ENCODE data around the gene MAST4.

The MAST4 gene

DNA sequence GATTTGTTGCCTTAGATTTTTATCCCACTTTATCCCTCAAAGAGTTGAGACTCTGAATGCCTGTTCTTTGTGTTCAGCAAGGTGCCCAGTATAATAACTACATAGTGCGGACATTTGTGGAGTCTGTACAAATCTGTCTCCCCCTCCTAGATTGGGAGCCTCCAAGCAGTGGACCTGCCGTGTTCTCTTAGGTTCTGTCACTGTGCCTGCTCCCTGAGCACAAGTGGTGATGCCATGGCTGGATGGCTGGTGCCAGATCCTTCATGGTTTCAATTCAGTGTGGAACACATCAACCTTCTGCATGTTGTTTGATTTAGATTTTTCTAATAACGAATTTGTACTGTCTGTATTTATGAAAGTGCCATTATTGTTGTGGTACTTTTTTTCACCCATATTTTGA lies 307.5 kb downstream of the MAST4 start:
- Histone ChIP-seq H3K4me1 (ENCODE audit: control insufficient read depth, insufficient read depth, low read length, poor library complexity, severe bottlenecking) (no peaks in the 10 kb centered on the region), H3K36me3 (ENCODE audit: control insufficient read depth, insufficient read depth, low read length) (no peaks in the 10 kb centered on the region), H3K27me3 (replicated peaks; ENCODE audit: control insufficient read depth, insufficient read depth, low read length, poor library complexity, severe bottlenecking) (no peaks in the 10 kb centered on the region), H3K4me3 (ENCODE audit: insufficient read depth, low read depth, low read length, poor library complexity, severe bottlenecking) (no peak overlapping the region), H3K9me3 (ENCODE audit: control insufficient read depth, low read length) (no peaks in the 10 kb centered on the region), H3K27ac (ENCODE audit: insufficient read depth, low read length, poor library complexity, severe bottlenecking) (no peak overlapping the region)
- no peak for DNase-seq

DNA sequence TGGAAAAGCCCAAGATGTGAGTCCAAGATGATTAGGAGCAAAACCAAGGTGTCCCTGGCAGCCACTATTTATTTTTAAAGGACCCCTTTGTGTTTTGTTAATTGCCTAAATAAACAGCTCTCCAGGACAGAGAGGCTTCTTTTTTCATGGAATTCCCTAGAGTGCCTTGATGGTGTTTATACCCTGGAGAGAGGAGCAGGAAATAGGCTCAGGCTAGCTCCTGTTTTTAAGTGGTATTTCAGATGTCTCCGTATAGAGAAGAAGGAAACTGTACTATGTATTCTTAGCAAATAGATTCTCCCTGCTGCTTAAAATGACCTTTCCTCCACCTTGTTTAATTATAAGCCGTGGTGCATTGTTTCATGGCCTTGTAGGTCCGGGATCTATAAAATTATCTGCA lies 308.0 kb downstream of the MAST4 start:
- Histone ChIP-seq H3K36me3 (ENCODE audit: control insufficient read depth, insufficient read depth, low read length) (no peaks in the 10 kb centered on the region), H3K4me3 (ENCODE audit: insufficient read depth, low read depth, low read length, poor library complexity, severe bottlenecking) (no peak overlapping the region), H3K27me3 (replicated peaks; ENCODE audit: control insufficient read depth, insufficient read depth, low read length, poor library complexity, severe bottlenecking) (no peaks in the 10 kb centered on the region), H3K27ac (ENCODE audit: insufficient read depth, low read length, poor library complexity, severe bottlenecking) (no peak overlapping the region), H3K9me3 (ENCODE audit: control insufficient read depth, low read length) (no peaks in the 10 kb centered on the region), H3K4me1 (ENCODE audit: control insufficient read depth, insufficient read depth, low read length, poor library complexity, severe bottlenecking) (no peaks in the 10 kb centered on the region)
- DNase-seq: no peak

DNA sequence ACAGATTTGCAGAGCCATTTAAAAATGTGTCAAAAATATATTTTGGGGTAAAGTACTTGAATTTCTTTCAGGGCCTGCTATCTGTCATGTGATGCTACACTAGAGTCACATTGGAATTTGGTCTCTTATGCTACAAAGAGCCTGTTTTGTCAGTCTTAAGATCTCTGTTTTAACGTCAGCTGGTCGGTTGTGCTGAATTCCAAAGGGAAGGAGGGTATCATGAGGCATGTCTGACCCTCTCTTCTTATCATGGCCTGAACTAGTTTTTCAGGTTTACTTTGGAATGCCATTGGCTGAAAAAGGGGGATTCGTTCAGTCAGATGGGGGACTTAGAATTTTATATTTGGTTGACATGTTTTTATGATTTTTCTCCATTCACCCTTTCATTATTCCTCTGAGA lies 309.8 kb downstream of the MAST4 start:
- Histone ChIP-seq H3K9me3 (ENCODE audit: control insufficient read depth, low read length) (no peaks in the 10 kb centered on the region), H3K4me1 (ENCODE audit: control insufficient read depth, insufficient read depth, low read length, poor library complexity, severe bottlenecking) (no peaks in the 10 kb centered on the region), H3K27me3 (replicated peaks; ENCODE audit: control insufficient read depth, insufficient read depth, low read length, poor library complexity, severe bottlenecking) (no peaks in the 10 kb centered on the region), H3K4me3 (ENCODE audit: insufficient read depth, low read depth, low read length, poor library complexity, severe bottlenecking) (no peak overlapping the region), H3K36me3 (ENCODE audit: control insufficient read depth, insufficient read depth, low read length) (no peaks in the 10 kb centered on the region), H3K27ac (ENCODE audit: insufficient read depth, low read length, poor library complexity, severe bottlenecking) (no peak overlapping the region)
- no peak for DNase-seq

DNA sequence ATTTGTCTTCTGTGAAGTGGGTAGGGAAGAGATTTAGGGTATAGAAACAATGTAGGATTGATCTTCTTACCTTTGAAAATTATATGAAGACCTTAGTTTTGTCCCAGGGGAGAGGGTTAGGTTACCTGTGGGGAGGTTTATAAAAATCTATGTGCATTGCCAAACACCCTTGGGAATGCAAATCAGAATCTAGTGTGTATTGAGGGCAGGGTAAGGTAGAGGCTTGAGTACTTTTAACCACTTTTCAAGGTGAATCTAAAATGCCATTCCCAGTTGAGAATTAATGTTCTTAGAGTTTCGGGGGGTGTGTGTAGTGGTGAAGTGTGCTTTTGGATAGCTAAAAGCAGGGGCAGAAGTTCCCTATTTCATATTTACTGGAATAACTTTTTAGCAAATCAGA lies 312.0 kb downstream of the MAST4 start:
- Histone ChIP-seq H3K4me1 (ENCODE audit: control insufficient read depth, insufficient read depth, low read length, poor library complexity, severe bottlenecking) (no peaks in the 10 kb centered on the region), H3K9me3 (ENCODE audit: control insufficient read depth, low read length) (no peaks in the 10 kb centered on the region), H3K27ac (ENCODE audit: insufficient read depth, low read length, poor library complexity, severe bottlenecking) (no peak overlapping the region), H3K4me3 (ENCODE audit: insufficient read depth, low read depth, low read length, poor library complexity, severe bottlenecking) (no peak overlapping the region), H3K27me3 (replicated peaks; ENCODE audit: control insufficient read depth, insufficient read depth, low read length, poor library complexity, severe bottlenecking) (no peaks in the 10 kb centered on the region), H3K36me3 (ENCODE audit: control insufficient read depth, insufficient read depth, low read length) (no peaks in the 10 kb centered on the region)
- no peak for DNase-seq

DNA sequence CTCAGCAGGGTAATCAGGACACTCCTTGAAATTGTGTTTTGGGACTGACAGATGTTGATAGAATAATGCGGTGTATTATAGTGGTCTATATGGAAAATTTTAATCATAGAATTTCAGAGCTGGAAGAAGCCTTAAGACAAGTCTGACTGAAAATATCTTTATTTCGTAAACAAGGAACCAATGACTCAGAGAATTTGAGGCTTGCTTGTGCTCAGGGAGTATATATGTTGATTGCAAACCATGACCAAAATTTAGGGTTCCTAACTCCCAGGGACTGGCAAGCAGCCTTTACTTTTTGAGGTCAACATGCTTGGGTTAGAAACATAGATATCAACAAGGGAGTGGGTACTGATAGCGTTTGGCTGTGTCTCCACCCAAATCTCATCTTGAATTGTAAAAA lies 313.2 kb downstream of the MAST4 start:
- Histone ChIP-seq H3K36me3 (ENCODE audit: control insufficient read depth, insufficient read depth, low read length) (no peaks in the 10 kb centered on the region), H3K9me3 (ENCODE audit: control insufficient read depth, low read length) (no peaks in the 10 kb centered on the region), H3K4me3 (ENCODE audit: insufficient read depth, low read depth, low read length, poor library complexity, severe bottlenecking) (no peak overlapping the region), H3K27ac (ENCODE audit: insufficient read depth, low read length, poor library complexity, severe bottlenecking) (no peak overlapping the region), H3K27me3 (replicated peaks; ENCODE audit: control insufficient read depth, insufficient read depth, low read length, poor library complexity, severe bottlenecking) (no peaks in the 10 kb centered on the region), H3K4me1 (ENCODE audit: control insufficient read depth, insufficient read depth, low read length, poor library complexity, severe bottlenecking) (no peaks in the 10 kb centered on the region)
- no peak for DNase-seq

DNA sequence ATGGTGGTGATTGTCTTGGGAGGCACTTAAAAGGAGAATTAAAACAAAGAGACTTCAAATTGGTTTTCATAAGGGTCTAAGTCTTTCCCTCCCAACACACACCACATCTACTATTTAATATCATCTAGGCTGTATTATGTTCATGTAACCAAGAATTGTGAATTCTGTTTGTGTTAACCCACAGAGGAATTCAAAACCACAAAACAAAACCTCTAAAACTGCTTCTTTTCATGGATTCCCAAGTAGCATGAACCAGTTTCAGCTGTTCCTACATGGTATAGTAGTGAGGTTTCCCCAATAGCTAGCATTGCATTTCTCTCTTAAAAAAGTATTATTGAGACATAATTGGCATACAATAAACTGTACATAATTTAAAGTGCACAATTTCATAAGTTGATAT lies 316.6 kb downstream of the MAST4 start:
- DNase-seq: no peak
- Histone ChIP-seq H3K9me3 (ENCODE audit: control insufficient read depth, low read length) (no peaks in the 10 kb centered on the region), H3K27ac (ENCODE audit: insufficient read depth, low read length, poor library complexity, severe bottlenecking) (no peak overlapping the region), H3K4me1 (ENCODE audit: control insufficient read depth, insufficient read depth, low read length, poor library complexity, severe bottlenecking) (no peaks in the 10 kb centered on the region), H3K4me3 (ENCODE audit: insufficient read depth, low read depth, low read length, poor library complexity, severe bottlenecking) (no peak overlapping the region), H3K36me3 (ENCODE audit: control insufficient read depth, insufficient read depth, low read length) (no peaks in the 10 kb centered on the region), H3K27me3 (replicated peaks; ENCODE audit: control insufficient read depth, insufficient read depth, low read length, poor library complexity, severe bottlenecking) (no peaks in the 10 kb centered on the region)

DNA sequence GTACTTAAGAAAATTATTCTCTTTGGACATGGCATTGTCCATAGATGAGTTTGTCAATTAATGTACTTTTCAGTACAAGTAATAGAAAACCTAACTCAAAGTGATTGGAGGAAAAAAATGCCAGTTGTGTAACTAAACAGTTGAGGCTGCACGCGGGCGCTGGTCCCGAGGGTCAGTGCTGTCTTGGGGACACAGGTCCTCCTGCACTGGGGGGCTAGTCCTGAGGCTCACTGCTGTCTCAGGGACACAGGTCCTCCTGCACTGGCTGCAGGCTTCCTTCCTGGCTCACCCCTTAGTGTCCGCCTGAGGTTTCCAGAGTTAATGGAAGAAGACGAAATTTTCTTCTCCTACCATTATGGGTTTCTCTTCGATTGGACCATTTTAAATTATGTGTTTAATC lies 319.3 kb downstream of the MAST4 start:
- no peaks in the 10 kb centered on the region for H3K4me1 ChIP-seq (ENCODE audit: control insufficient read depth, insufficient read depth, low read length, poor library complexity, severe bottlenecking)
- no peaks in the 10 kb centered on the region for H3K27me3 ChIP-seq (replicated peaks; ENCODE audit: control insufficient read depth, insufficient read depth, low read length, poor library complexity, severe bottlenecking)
- no peak overlapping the region for H3K27ac ChIP-seq (ENCODE audit: insufficient read depth, low read length, poor library complexity, severe bottlenecking)
- no peak for DNase-seq
- no peaks in the 10 kb centered on the region for H3K9me3 ChIP-seq (ENCODE audit: control insufficient read depth, low read length)
- H3K36me3 ChIP-seq (ENCODE audit: control insufficient read depth, insufficient read depth, low read length): no peaks in the 10 kb centered on the region
- H3K4me3 ChIP-seq (ENCODE audit: insufficient read depth, low read depth, low read length, poor library complexity, severe bottlenecking): no peak overlapping the region

DNA sequence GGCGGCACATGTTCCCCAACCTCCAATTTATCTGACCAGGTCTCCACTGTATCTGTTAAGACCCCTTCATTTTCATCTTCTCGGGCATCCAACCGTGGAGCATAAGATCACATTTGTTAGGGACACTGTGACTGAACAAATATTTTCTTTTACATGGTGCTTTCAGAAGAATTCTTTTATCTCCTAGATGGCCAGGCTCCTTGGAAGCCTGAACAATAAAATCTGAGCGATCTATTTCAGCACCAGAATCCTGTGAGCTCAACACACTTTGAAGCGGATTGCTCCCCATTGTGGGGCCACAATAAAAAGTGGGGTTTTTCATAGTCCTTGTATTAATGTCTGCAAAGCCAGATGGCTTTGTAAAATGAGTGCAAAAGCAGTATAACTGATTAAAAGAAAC lies 326.7 kb downstream of the MAST4 start:
- Histone ChIP-seq H3K27ac (ENCODE audit: insufficient read depth, low read length, poor library complexity, severe bottlenecking) (no peak overlapping the region), H3K9me3 (ENCODE audit: control insufficient read depth, low read length) (no peaks in the 10 kb centered on the region), H3K36me3 (ENCODE audit: control insufficient read depth, insufficient read depth, low read length) (no peaks in the 10 kb centered on the region), H3K27me3 (replicated peaks; ENCODE audit: control insufficient read depth, insufficient read depth, low read length, poor library complexity, severe bottlenecking) (no peaks in the 10 kb centered on the region), H3K4me3 (ENCODE audit: insufficient read depth, low read depth, low read length, poor library complexity, severe bottlenecking) (no peak overlapping the region), H3K4me1 (ENCODE audit: control insufficient read depth, insufficient read depth, low read length, poor library complexity, severe bottlenecking) (no peaks in the 10 kb centered on the region)
- no peak for DNase-seq

DNA sequence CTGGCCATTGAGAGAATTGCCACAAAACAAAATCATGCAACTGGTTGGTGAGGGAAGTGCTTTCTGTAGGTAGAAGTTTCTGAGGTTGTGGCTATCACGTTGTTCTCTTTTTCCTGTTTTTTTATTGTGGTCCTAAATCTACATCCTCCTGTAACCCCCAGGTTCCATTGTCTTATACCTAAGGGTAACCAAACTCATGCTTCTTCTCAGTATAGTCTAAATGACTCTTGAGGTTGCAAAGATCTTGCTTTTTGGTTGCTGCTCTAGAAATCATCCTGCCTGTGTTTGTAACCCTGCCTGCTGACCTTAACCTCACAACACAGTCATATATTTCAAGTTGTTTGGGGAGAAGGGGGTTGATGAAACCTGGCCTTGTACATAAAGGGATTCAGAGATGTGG lies 327.3 kb downstream of the MAST4 start:
- H3K4me3 ChIP-seq (ENCODE audit: insufficient read depth, low read depth, low read length, poor library complexity, severe bottlenecking): no peak overlapping the region
- no peak for DNase-seq
- no peaks in the 10 kb centered on the region for H3K27me3 ChIP-seq (replicated peaks; ENCODE audit: control insufficient read depth, insufficient read depth, low read length, poor library complexity, severe bottlenecking)
- no peaks in the 10 kb centered on the region for H3K9me3 ChIP-seq (ENCODE audit: control insufficient read depth, low read length)
- H3K36me3 ChIP-seq (ENCODE audit: control insufficient read depth, insufficient read depth, low read length): no peaks in the 10 kb centered on the region
- H3K4me1 ChIP-seq (ENCODE audit: control insufficient read depth, insufficient read depth, low read length, poor library complexity, severe bottlenecking): no peaks in the 10 kb centered on the region
- no peak overlapping the region for H3K27ac ChIP-seq (ENCODE audit: insufficient read depth, low read length, poor library complexity, severe bottlenecking)

DNA sequence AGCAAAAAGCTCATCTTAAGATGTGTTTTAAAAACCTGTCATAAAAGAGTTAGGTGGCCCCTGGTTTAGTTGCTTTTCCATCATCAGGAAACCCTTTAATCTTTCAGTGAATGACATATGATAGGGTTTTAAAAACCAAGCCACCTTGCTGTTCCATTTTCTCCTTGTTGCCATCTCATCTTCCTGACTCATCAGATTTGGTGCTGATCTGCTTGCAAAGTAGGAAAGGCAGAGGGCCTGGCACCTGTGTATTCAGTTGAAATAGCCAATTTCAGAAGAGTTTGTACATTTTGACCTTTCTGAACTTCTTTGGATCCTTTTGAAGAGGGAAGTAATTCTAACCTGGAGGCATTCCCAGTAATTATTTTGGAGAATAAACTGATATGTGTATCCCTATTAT lies 327.7 kb downstream of the MAST4 start:
- Histone ChIP-seq H3K4me1 (ENCODE audit: control insufficient read depth, insufficient read depth, low read length, poor library complexity, severe bottlenecking) (no peaks in the 10 kb centered on the region), H3K9me3 (ENCODE audit: control insufficient read depth, low read length) (no peaks in the 10 kb centered on the region), H3K36me3 (ENCODE audit: control insufficient read depth, insufficient read depth, low read length) (no peaks in the 10 kb centered on the region), H3K4me3 (ENCODE audit: insufficient read depth, low read depth, low read length, poor library complexity, severe bottlenecking) (no peak overlapping the region), H3K27me3 (replicated peaks; ENCODE audit: control insufficient read depth, insufficient read depth, low read length, poor library complexity, severe bottlenecking) (no peaks in the 10 kb centered on the region), H3K27ac (ENCODE audit: insufficient read depth, low read length, poor library complexity, severe bottlenecking) (no peak overlapping the region)
- DNase-seq: no peak

DNA sequence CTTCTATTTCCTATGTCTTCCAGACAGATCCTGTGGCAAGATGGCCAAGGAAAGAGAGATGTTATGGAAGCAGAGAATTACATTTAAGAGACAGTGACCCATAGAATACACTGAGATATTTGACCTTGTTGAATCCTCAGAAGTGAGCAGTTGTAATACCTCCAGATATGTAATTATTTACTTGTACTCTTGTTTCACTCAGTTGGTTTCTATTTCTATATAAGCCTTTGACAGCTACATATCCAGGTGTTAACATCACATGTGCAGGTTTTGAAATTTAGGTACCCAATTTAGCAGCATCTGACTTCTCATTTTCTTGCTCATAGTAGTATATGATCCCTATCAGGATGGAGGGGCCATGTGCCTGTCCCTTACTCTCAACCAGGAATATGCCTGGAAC lies 330.9 kb downstream of the MAST4 start:
- DNase-seq: no peak
- Histone ChIP-seq H3K27me3 (replicated peaks; ENCODE audit: control insufficient read depth, insufficient read depth, low read length, poor library complexity, severe bottlenecking) (no peaks in the 10 kb centered on the region), H3K9me3 (ENCODE audit: control insufficient read depth, low read length) (no peaks in the 10 kb centered on the region), H3K27ac (ENCODE audit: insufficient read depth, low read length, poor library complexity, severe bottlenecking) (no peak overlapping the region), H3K4me3 (ENCODE audit: insufficient read depth, low read depth, low read length, poor library complexity, severe bottlenecking) (no peak overlapping the region), H3K36me3 (ENCODE audit: control insufficient read depth, insufficient read depth, low read length) (no peaks in the 10 kb centered on the region), H3K4me1 (ENCODE audit: control insufficient read depth, insufficient read depth, low read length, poor library complexity, severe bottlenecking) (no peaks in the 10 kb centered on the region)
